HG02870 (cell line): ENCODE data around the gene SOX14.

Experiments used
- ATAC-seq: cut with Tn5 transposase; IDR thresholded peaks from one replicate; pipeline ENCODE4 v1.9.1; 2021; ENCODE audit warnings: mild to moderate bottlenecking, moderate library complexity; ENCODE audit not compliant: unreplicated experiment

SOX14 gene

DNA sequence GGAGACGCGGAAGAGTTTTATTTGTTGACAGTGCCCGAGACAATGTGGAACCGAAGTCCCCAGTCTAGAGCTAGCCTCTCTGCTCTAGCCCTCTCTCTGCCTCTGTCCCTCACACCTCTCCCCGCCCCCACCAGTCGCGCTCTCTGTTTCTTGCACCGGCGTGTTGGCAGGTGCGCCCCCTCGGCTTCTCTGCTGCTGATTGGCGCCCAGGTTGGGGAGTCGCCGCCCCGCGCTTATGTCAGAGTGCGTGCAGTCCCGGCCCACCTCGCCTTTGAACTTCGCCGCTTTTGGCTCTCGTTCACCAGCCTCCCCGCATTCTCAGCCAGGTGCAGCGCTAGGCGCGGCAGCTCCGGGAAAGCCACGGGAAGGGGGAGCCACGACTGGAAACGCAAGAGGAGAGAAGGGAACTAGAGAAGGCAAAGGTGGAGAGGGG lies at the start of gene SOX14:
Gene SOX14 (plus strand): TSS at position 315 of the 433 bp plus-strand sequence. CDS start 470 bp downstream, outside the sequence.
- ATAC-seq, result no peak

GRCh38 chr3:137714551-137714950 lies 49.6 kb upstream of the SOX14 start:
- no peak for ATAC-seq

DNA sequence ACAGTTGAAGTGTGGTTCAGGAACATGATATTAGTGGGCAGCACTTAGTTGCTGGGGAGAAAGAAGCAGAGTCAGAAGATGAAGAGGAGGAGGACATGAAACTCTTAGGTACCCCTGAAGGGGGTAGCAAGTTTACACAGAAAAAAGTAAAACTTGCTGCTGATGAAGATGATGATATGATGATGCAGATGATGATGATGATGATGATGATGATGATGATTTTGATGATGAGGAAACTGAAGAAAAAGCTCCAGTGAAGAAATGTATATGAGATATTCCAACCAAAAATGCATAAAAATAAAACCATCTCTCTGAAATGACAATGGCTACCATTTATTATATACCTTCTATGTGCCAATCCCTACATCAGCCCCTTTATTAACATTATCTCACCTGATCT lies 39.9 kb upstream of the SOX14 start:
- no peak for ATAC-seq

DNA sequence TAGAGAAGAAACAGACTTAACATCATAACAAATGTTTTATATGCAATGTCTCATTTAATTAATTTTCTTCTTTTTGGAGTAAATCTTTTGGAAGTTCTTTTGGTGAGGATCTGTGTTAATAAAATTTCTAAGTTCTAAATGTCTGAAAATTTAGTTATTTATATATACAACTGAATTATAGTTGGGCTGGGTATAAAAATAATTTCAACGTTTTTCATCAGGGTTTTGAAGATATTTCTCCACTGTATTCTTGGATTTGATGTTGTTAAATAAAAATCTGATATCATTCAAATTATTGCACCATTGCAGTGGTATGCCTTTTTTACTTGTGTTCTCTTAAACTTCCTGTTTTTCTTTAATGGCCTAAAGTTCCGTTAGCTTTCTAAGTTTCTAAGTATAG lies 26.9 kb upstream of the SOX14 start:
- ATAC-seq, result no peak

DNA sequence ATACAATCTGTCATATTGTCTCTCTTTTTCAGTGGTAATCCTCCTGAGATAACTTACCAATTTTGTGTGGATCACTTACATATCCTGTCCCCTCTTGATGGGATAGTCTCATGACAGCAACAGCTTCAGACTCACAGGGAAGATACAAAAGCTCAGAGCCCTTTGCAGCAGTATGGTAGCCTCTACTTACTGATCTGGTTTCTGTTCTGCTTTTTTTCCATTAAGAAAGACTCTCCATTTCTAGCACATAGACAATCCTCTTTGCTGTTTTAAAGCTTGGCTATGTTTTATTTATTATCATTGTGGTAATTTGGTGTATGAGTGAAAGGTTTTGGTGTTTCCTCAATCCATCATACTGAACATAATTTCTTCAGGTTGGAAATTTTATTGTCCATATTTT lies 25.4 kb upstream of the SOX14 start:
- ATAC-seq, result no peak

DNA sequence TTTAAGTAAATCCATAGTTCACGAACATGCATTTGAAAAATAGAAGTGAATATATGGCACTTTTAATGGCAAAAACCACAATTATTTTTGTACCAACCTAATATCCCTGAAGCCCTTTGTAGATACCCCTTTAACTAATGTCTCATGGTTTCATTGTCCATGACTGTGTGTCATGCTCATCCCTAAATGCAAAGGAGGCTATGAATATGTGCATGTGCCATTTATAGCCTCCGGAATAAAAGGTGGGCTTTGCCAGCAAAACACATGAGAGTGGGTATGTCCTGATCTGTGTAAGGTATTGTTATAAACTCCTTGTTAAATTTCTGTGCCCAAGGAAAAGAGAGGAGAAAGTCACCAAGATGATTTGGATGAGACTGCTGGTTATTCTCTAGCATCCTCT lies 20.5 kb upstream of the SOX14 start:
- ATAC-seq, result no peak

GRCh38 chr3:137746808-137747207 lies 17.3 kb upstream of the SOX14 start:
- no peak for ATAC-seq

GRCh38 chr3:137759505-137759904 lies 4.6 kb upstream of the SOX14 start:
- no peak for ATAC-seq

- ATAC-seq, result no peak
These were observed 3.6 kb upstream of the SOX14 start for GRCh38 chr3:137760341-137761098.

DNA sequence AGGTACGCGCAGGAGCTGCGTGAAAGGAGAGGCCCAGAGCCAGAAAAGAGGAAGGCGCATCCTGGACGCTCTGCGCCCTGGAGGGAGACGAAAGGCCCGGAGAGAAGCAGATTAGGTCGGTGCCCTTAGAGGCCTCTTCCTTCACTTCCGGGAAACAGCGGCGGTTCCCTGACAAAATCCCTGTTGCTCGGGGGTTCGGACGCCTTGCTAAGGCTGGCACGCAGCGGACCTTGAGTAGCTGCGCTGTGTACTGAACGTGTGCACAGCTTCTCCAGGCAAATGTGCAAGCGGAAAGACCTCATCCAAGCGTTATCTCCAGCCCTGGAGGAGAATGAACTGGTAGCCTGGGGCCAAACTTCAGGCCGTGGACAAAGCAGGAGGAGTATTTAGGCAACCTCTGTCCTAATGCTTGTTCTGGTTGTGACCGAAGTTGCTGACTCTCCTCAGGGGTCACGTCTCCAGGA lies 3.0 kb upstream of the SOX14 start:
- no peak for ATAC-seq

DNA sequence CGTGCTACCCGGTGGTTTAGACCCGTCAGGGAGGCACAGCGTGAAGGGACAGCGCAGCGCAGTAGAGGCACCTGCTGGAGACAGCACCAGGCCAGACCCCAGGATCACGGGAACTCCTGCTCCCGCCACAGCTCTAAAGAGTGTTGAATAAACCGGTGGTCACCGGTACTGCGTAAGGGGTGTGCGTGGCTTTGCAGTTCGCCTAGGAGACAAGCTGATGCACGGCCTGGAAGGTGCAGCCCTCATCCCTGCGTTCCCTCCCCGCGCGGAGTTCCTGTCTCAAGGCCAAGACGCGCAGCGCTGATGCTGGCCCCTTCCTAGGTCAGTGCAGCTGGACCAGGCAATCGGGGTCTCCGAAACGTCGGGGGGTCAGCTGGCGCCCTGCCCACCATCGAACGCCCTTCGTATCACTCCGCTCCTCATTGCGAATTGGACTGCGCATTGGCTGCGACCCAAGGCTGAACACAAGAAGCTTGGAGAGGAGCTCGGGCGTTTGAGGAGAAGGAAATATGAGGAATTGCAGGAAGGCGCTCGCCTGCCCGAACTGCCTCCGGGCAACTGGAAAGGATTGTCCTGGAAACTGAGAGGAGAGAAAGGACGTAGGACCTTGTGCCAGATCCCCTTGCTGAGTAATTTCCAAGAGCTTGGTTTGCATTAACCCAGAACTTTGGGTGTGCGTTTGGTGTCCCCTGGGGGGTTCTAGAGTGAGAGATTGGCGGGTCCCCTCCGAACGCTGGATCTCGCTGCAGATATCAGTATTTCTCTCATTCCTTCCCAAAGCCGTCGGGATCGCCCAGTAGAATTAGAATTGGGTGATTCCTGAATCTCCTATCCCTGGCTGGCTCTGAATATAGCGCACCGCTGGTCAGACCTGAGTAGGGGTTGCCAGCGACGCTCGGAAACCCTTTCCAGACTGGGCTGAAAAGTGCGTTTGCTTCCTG lies 2.3 kb upstream of the SOX14 start:
- ATAC-seq, result no peak

GRCh38 chr3:137762674-137763593 lies 1.2 kb upstream of the SOX14 start:
- no peak for ATAC-seq

- ATAC-seq, result no peak
These were observed 549 bp upstream of the SOX14 start for GRCh38 chr3:137763594-137763938.

DNA sequence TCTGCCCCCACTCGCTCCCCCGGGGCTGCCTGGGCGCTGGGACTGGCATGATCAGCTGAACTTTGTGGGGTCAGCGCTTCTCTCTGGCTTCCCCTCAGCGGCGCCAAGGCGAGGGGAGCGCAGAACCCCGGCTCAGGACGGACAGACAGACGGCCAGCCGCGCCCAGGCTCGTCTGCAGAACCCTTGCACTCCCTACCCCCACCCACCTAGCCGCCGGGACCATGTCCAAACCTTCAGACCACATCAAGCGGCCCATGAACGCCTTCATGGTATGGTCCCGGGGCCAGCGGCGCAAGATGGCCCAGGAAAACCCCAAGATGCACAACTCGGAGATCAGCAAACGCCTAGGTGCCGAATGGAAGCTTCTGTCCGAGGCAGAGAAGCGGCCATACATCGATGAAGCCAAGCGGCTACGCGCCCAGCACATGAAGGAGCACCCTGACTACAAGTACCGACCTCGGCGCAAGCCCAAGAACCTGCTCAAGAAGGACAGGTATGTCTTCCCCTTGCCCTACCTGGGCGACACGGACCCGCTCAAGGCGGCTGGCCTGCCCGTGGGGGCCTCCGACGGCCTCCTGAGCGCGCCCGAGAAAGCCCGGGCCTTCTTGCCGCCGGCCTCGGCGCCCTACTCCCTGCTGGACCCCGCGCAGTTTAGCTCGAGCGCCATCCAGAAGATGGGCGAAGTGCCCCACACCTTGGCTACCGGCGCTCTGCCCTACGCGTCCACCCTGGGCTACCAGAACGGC lies 621 bp downstream of the SOX14 start:
- ATAC-seq, result no peak

- no peak for ATAC-seq
These were observed 1.4 kb downstream of the SOX14 start for GRCh38 chr3:137765310-137766033.

- ATAC-seq, result no peak
These were observed 2.1 kb downstream of the SOX14 start for GRCh38 chr3:137766041-137766875.

- ATAC-seq, result no peak
These were observed 2.9 kb downstream of the SOX14 start for GRCh38 chr3:137766876-137767537.
